ENCODE data around the gene ZNF507.

Gene ZNF507

DNA sequence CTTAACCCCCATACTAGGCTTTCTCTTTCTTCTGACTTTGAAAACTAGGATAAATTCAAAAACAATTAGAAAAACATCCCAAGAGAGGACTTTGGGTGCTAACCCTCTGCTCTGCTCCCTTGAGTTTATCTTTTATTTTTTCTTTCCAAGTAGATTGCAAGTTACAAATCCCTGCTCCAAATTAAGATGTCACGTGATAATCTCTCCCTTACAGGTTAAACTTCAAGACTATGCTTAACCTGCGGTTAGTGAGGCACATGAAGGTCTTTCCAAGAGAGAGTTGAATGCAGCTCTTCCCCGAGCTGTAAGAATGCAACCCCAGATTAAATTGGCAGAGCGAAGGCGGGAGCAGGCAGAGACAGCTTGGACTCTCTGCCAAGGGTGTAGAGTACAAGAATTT lies 12.2 kb upstream of the ZNF507 start:
- H3K36me3 ChIP-seq (replicated peaks; ENCODE audit: low read depth, low read length), result no peaks in the 10 kb centered on the region
- no peaks in the 10 kb centered on the region for H3K79me2 ChIP-seq (ENCODE audit: low read length)
- no peak overlapping the region for H3K9ac ChIP-seq (ENCODE audit: low read length)
- no peak for TF ChIP-seq EZH2phosphoT487 (IDR thresholded peaks at IDR 0.05; ENCODE audit: low read depth)
- TF ChIP-seq, protein P1, sequence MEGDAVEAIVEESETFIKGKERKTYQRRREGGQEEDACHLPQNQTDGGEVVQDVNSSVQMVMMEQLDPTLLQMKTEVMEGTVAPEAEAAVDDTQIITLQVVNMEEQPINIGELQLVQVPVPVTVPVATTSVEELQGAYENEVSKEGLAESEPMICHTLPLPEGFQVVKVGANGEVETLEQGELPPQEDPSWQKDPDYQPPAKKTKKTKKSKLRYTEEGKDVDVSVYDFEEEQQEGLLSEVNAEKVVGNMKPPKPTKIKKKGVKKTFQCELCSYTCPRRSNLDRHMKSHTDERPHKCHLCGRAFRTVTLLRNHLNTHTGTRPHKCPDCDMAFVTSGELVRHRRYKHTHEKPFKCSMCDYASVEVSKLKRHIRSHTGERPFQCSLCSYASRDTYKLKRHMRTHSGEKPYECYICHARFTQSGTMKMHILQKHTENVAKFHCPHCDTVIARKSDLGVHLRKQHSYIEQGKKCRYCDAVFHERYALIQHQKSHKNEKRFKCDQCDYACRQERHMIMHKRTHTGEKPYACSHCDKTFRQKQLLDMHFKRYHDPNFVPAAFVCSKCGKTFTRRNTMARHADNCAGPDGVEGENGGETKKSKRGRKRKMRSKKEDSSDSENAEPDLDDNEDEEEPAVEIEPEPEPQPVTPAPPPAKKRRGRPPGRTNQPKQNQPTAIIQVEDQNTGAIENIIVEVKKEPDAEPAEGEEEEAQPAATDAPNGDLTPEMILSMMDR (IDR thresholded peaks at IDR 0.05; ENCODE audit: low read depth, low read length), result no peak
- no peaks in the 10 kb centered on the region for H3K4me1 ChIP-seq (ENCODE audit: low read length)
- no peak overlapping the region for H2AFZ ChIP-seq (ENCODE audit: low read depth, low read length)
- H4K20me1 ChIP-seq (ENCODE audit: insufficient read depth, low read length), result no peaks in the 10 kb centered on the region
- peaks cover 8% of the 10 kb centered on the region; the same call in 1 of the 2 replicates for H3K27me3 ChIP-seq (ENCODE audit: low read depth, low read length)
- no peaks in the 10 kb centered on the region for H3K9me3 ChIP-seq (ENCODE audit: insufficient read depth, low read length)
- H3K27ac ChIP-seq (ENCODE audit: low read length), result no peak overlapping the region
- no peak overlapping the region for H3K4me3 ChIP-seq (ENCODE audit: low read length)
- H3K4me2 ChIP-seq (ENCODE audit: low read length), result no peak overlapping the region

DNA sequence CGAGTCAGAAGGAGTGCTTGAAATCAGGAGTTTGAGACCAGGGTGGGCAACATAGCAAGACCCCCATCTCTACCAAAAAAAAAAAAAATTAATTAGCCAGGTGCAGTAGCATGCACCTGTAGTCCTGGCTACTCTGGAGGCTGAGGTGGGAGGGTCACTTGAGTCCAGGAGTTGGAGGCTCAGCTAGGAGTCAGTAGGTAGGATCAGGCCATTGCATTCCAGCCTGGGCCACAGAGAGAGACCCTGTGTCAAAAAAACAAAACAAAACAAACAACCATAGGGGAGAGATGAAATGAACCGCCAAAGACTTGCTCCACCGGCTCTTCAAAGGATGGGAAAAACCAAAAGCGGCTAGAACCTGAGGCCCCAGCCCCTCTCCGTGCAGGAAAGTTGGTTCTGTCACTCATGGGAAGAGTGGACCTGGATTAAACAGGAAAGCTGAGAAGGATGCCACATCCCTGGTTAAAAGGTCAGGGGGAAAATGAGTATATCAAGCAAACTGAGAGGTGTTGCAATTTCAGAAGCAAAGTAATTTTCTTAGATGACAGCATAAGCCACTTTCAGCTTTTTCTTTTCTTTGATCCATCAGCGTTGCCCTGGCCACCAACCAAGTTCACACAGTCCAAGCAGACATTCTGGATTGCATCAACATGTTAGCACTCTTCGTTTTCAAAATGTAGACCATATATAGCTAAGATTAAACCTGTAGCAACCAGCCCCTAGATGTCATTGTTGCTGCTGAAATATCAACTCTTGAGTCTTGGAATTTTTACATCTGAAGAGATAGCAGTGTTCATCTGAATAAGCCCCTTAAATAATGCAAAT lies 8.9 kb upstream of the ZNF507 start:
- Histone ChIP-seq H3K4me1 (ENCODE audit: low read length) (no peaks in the 10 kb centered on the region), H2AFZ (ENCODE audit: low read depth, low read length) (no peak overlapping the region), H3K79me2 (ENCODE audit: low read length) (no peaks in the 10 kb centered on the region), H3K9ac (ENCODE audit: low read length) (no peak overlapping the region), H3K27me3 (ENCODE audit: low read depth, low read length) (peaks cover 8% of the 10 kb centered on the region; the same call in 1 of the 2 replicates), H3K4me2 (ENCODE audit: low read length) (no peak overlapping the region), H3K4me3 (ENCODE audit: low read length) (no peak overlapping the region), H4K20me1 (ENCODE audit: insufficient read depth, low read length) (no peaks in the 10 kb centered on the region), H3K9me3 (ENCODE audit: insufficient read depth, low read length) (no peaks in the 10 kb centered on the region), H3K36me3 (replicated peaks; ENCODE audit: low read depth, low read length) (no peaks in the 10 kb centered on the region), H3K27ac (ENCODE audit: low read length) (no peak overlapping the region)
- TF ChIP-seq, protein P1 (IDR thresholded peaks at IDR 0.05; ENCODE audit: low read depth, low read length), result no peak
- no peak for TF ChIP-seq EZH2phosphoT487 (IDR thresholded peaks at IDR 0.05; ENCODE audit: low read depth)

DNA sequence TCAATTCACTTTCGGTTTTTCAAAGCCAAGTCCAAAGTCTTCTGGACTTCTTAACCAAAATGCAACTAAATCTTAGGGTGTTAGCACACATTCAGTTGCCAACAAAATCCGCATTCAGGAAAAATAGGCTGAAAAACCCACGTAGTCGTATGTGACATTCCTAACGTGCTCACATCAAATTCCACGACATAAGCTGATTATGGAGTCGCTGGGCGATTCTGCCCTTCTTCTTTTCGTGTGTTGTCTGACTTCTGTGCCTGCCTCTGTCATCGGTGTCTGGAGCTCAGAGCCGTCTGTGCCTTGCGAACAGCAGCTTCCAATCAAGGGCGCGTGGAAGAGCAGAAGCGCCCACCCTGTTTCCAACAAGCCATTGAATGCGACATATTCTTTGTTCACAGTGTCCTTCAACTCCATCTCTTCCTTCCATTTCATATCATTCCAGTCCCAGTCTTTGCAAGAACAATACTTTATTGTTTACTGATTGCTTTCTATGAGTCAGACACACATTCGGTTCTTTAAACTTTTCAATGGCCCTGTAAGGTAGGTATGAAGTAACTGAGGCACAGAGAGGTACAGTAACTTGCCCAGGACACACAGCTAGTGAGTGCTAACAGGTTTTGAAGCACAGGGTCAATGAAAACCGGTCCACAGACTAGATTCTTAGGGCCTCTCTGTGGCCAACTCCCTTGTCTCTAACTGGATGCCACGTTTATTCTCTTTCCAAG lies 8.2 kb upstream of the ZNF507 start:
- Histone ChIP-seq H3K4me3 (ENCODE audit: low read length) (no peak overlapping the region), H3K27ac (ENCODE audit: low read length) (no peak overlapping the region), H3K9me3 (ENCODE audit: insufficient read depth, low read length) (no peaks in the 10 kb centered on the region), H4K20me1 (ENCODE audit: insufficient read depth, low read length) (no peaks in the 10 kb centered on the region), H3K36me3 (replicated peaks; ENCODE audit: low read depth, low read length) (no peaks in the 10 kb centered on the region), H3K9ac (ENCODE audit: low read length) (no peak overlapping the region), H3K4me2 (ENCODE audit: low read length) (no peak overlapping the region), H3K4me1 (ENCODE audit: low read length) (no peaks in the 10 kb centered on the region), H2AFZ (ENCODE audit: low read depth, low read length) (no peak overlapping the region), H3K79me2 (ENCODE audit: low read length) (no peaks in the 10 kb centered on the region), H3K27me3 (ENCODE audit: low read depth, low read length) (peaks cover 9% of the 10 kb centered on the region; the same call in 1 of the 2 replicates)
- TF ChIP-seq EZH2phosphoT487 (IDR thresholded peaks at IDR 0.05; ENCODE audit: low read depth), result no peak
- TF ChIP-seq, protein P1 (IDR thresholded peaks at IDR 0.05; ENCODE audit: low read depth, low read length), result no peak

DNA sequence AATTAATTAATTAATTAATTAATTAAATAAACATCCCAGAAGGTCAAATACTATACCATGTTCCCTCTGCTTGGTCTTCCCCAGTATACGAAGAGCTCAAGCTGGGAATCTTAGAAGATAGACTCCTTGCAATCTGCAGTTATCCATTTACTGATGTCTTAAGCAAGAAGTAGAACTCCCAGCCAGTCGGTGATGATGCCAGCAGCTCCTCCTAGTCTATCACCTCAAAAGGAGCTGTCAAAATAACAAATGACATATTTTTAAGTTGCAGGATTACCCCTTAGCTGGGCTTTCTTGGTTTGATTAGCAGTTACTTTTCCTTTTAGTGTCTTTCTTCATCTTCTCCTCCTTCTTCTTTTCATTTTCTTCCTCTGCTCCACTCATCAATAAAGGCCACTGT lies 6.0 kb upstream of the ZNF507 start:
- Histone ChIP-seq H3K36me3 (replicated peaks; ENCODE audit: low read depth, low read length) (no peaks in the 10 kb centered on the region), H3K27me3 (ENCODE audit: low read depth, low read length) (peaks cover 3% of the 10 kb centered on the region; the same call in 1 of the 2 replicates), H4K20me1 (ENCODE audit: insufficient read depth, low read length) (no peaks in the 10 kb centered on the region), H3K4me3 (ENCODE audit: low read length) (no peak overlapping the region), H3K4me2 (ENCODE audit: low read length) (no peak overlapping the region), H2AFZ (ENCODE audit: low read depth, low read length) (no peak overlapping the region), H3K9me3 (ENCODE audit: insufficient read depth, low read length) (no peaks in the 10 kb centered on the region), H3K9ac (ENCODE audit: low read length) (no peak overlapping the region), H3K4me1 (ENCODE audit: low read length) (no peaks in the 10 kb centered on the region), H3K79me2 (ENCODE audit: low read length) (no peaks in the 10 kb centered on the region), H3K27ac (ENCODE audit: low read length) (no peak overlapping the region)
- no peak for TF ChIP-seq EZH2phosphoT487 (IDR thresholded peaks at IDR 0.05; ENCODE audit: low read depth)
- TF ChIP-seq, protein P1 (IDR thresholded peaks at IDR 0.05; ENCODE audit: low read depth, low read length), result no peak

Data from OCI-LY3 (cell line).